ENCODE measurements around the gene ZKSCAN8. TPM values are rescaled to one million over a fixed set of nuclear protein-coding genes. Genes with fewer than 3 reads are reported as not detected.

Gene ZKSCAN8
- total RNA-seq, 1 experiment from 2014 or later, result 12.0 TPM

- Histone ChIP-seq H3K4me1 (ENCODE audit: insufficient read depth, low read length) (peaks cover 10% of the 10 kb centered on the region; the same call in 1 of the 2 replicates), H2AFZ (ENCODE audit: low read length) (peak overlapping the region; percentile 93), H3K4me2 (ENCODE audit: low read length) (peak overlapping the region; percentile 81), H4K20me1 (ENCODE audit: low read length) (no peaks in the 10 kb centered on the region), H3K9me2 (replicated peaks; ENCODE audit: low read length) (no peaks in the 10 kb centered on the region), H3K27ac (ENCODE audit: low read length) (peak overlapping the region; percentile 4; the same call in 1 of the 2 replicates), H3K9me3 (ENCODE audit: low read length) (no peaks in the 10 kb centered on the region), H3K4me3 (ENCODE audit: low read length) (peak overlapping the region; percentile 77), H3K9ac (ENCODE audit: low read length) (peak overlapping the region; percentile 74), H3K36me3 (ENCODE audit: low read depth, low read length) (no peaks in the 10 kb centered on the region), H3K27me3 (ENCODE audit: low read length) (no peaks in the 10 kb centered on the region), H3F3A (ENCODE audit: low read length, unreplicated experiment) (no peaks in the 10 kb centered on the region), H3K79me2 (ENCODE audit: low read length) (no peaks in the 10 kb centered on the region)
- ChIA-PET POLR2A (ENCODE audit: unreplicated experiment) (interaction anchor here (0.5 to 1.0 kb wide), 4 partner anchors 20 to 251 kb away, joined by 3 to 4 read pairs (median 3); partner anchors contain the start of gene ZKSCAN8), CTCF (interaction anchor here (0.6 to 1.0 kb wide), 3 partner anchors 202 to 279 kb away, joined by 4 to 7 read pairs (median 4); no protein-coding TSS in a partner anchor)
- intact Hi-C loops (cut with micrococcal nuclease), result loop anchor here (1.0 to 2.0 kb wide), 2 partner anchors 24 to 32 kb away; partner anchors contain the start of gene ZNF165
- TF ChIP-seq EZH2 (IDR thresholded peaks at IDR 0.05; ENCODE audit: low read length, unreplicated experiment) (no peak), CTCF (conservative IDR thresholded peaks at IDR 0.05; ENCODE audit: low read depth, low read length) (peak; percentile 57)
- ATAC-seq, result peak; percentile 97
- BruUV-seq (replicated peaks), result no TSS peak
- peak; percentile 81 for DNase-seq
These were observed 37.1 kb upstream of the ZKSCAN8 start for GRCh38 chr6:28104392-28105244.

- Histone ChIP-seq H3K36me3 (ENCODE audit: low read depth, low read length) (no peaks in the 10 kb centered on the region), H2AFZ (ENCODE audit: low read length) (peak overlapping the region; percentile 93), H3K4me3 (ENCODE audit: low read length) (peak overlapping the region; percentile 77), H3K27me3 (ENCODE audit: low read length) (no peaks in the 10 kb centered on the region), H3K27ac (ENCODE audit: low read length) (no peak overlapping the region), H3K4me2 (ENCODE audit: low read length) (peak overlapping the region; percentile 81), H3K9me2 (replicated peaks; ENCODE audit: low read length) (no peaks in the 10 kb centered on the region), H3K9me3 (ENCODE audit: low read length) (no peaks in the 10 kb centered on the region), H3K4me1 (ENCODE audit: insufficient read depth, low read length) (peaks cover 10% of the 10 kb centered on the region; the same call in 1 of the 2 replicates), H3K79me2 (ENCODE audit: low read length) (no peaks in the 10 kb centered on the region), H4K20me1 (ENCODE audit: low read length) (no peaks in the 10 kb centered on the region), H3F3A (ENCODE audit: low read length, unreplicated experiment) (no peaks in the 10 kb centered on the region), H3K9ac (ENCODE audit: low read length) (peak overlapping the region; percentile 74)
- ChIA-PET POLR2A (ENCODE audit: unreplicated experiment) (interaction anchor here (0.7 to 1.0 kb wide), 3 partner anchors 19 to 162 kb away, joined by 3 to 4 read pairs (median 3); no protein-coding TSS in a partner anchor), CTCF (interaction anchor here (0.6 to 1.0 kb wide), 3 partner anchors 203 to 278 kb away, joined by 4 to 7 read pairs (median 4); no protein-coding TSS in a partner anchor)
- peak; percentile 34 for DNase-seq
- BruUV-seq (replicated peaks), result TSS peak; percentile 88
- ATAC-seq, result peak; percentile 39; the same call in 1 of the 2 replicates
- TF ChIP-seq EZH2phosphoT487 (IDR thresholded peaks at IDR 0.05; ENCODE audit: borderline replicate concordance, low read length) (no peak), EZH2 (IDR thresholded peaks at IDR 0.05; ENCODE audit: low read length, unreplicated experiment) (no peak), CTCF (conservative IDR thresholded peaks at IDR 0.05; ENCODE audit: low read depth, low read length) (no peak)
- intact Hi-C loops (cut with micrococcal nuclease), result loop anchor here (2.0 kb wide), 1 partner anchor 32 kb away; no protein-coding TSS in a partner anchor
These were observed 36.4 kb upstream of the ZKSCAN8 start for GRCh38 chr6:28105245-28105639.

Data from PC-3 (cell line).